ENCODE data around the gene UBC. TPM values are rescaled to one million over a fixed set of nuclear protein-coding genes. Genes with fewer than 3 reads are reported as not detected.

UBC gene
- total and polyA plus RNA-seq, 2 of the 4 experiments (the other 2 are of a cell fraction): 2,042 to 4,320 TPM

- TF ChIP-seq SMC3 (IDR thresholded peaks at IDR 0.05; ENCODE audit: low read depth, low read length): no peak
- TF ChIP-seq RCOR1 (IDR thresholded peaks at IDR 0.05; ENCODE audit: insufficient replicate concordance, low read length): no peak
- 0 out of 2 replicates have a peak, but pooled peaks have one; percentile 10 for TF ChIP-seq NFE2L2 (IDR thresholded peaks at IDR 0.05; ENCODE audit: low read depth, low read length)
These were observed 25.1 kb upstream of the UBC start (continued) for GRCh38 chr12:124939421-124940142.

GRCh38 chr12:124939079-124939420, 24.6 kb upstream of the UBC start:
- H3K79me1 ChIP-seq (ENCODE audit: low read depth in 1 of 2, low read length in 2 of 2): peaks cover 0 to 8% of the 10 kb centered on the region in 2 experiments; a peak in 1 of 4 replicates
- in situ Hi-C loops (cut with MboI; ENCODE audit: low sequenced_read_pairs): no loop called here
- peak overlapping the region; percentile 39 for H3K4me3 ChIP-seq (ENCODE audit: insufficient read depth, low read depth, low read length)
- no TSS peak for BruUV-seq (replicated peaks)
- H3K9me3 ChIP-seq (ENCODE audit: control insufficient read depth, insufficient read depth, low read length): no peaks in the 10 kb centered on the region
- H2BK15ac ChIP-seq (ENCODE audit: low read depth, low read length): peak overlapping the region; percentile 7; the same call in 2 of the 3 replicates
- peak overlapping the region; percentile 48 to 93; a peak in 3 of 4 replicates for H4K8ac ChIP-seq (ENCODE audit: low read depth in 2 of 2, low read length in 2 of 2)
- intact Hi-C loops (cut with micrococcal nuclease): loop anchor here (2.0 kb wide), 1 partner anchor 24 kb away; the partner anchor contains the start of gene UBC
- no peaks in the 10 kb centered on the region for H3K27me3 ChIP-seq (ENCODE audit: control insufficient read depth, insufficient read depth, low read length)
- peak overlapping the region; percentile 95 for H2BK120ac ChIP-seq (ENCODE audit: low read depth, low read length)
- peak overlapping the region; percentile 82 for H3K18ac ChIP-seq (ENCODE audit: low read depth, low read length)
- peak overlapping the region; percentile 28 for H3K23ac ChIP-seq (ENCODE audit: low read depth, low read length)
- H3K9ac ChIP-seq (ENCODE audit: low read depth, low read length): peak overlapping the region; percentile 82
- peaks cover 6% of the 10 kb centered on the region; the same call in 1 of the 2 replicates for H3K9me1 ChIP-seq (ENCODE audit: insufficient read depth, low read length)
- peaks cover 2% of the 10 kb centered on the region; the same call in 1 of the 2 replicates for H3K4me1 ChIP-seq (ENCODE audit: control insufficient read depth, insufficient read depth, low read length)
- H4K5ac ChIP-seq (ENCODE audit: low read depth, low read length): peak overlapping the region; percentile 83
- ATAC-seq (ENCODE audit: low read depth) (peak; percentile 33), DNase-seq (peak; percentile 88)
- H4K91ac ChIP-seq (ENCODE audit: insufficient read depth, low read depth, low read length): peak overlapping the region; percentile 92
- H3K4me2 ChIP-seq (ENCODE audit: low read depth, low read length): peak overlapping the region; percentile 77
- peak overlapping the region; percentile 95 for H3K56ac ChIP-seq (ENCODE audit: extremely low read depth, insufficient read depth, low read length)
- H3K27ac ChIP-seq (ENCODE audit: insufficient read depth, low read length): peak overlapping the region; percentile 95
- peak overlapping the region; percentile 23 for H2AK5ac ChIP-seq (ENCODE audit: low read depth, low read length)
- ChIA-PET CTCF (interaction anchor here (3.7 to 4.3 kb wide), 2 partner anchors 22 to 32 kb away, joined by 25 to 32 read pairs; no protein-coding TSS in a partner anchor), POLR2A (ENCODE audit: unreplicated experiment) (interaction anchor here (1.0 kb wide), 1 partner anchor 12 kb away, joined by 3 read pairs; no protein-coding TSS in a partner anchor)
- peak overlapping the region; percentile 97 for H3K14ac ChIP-seq (replicated peaks; ENCODE audit: low read depth, low read length)
- H2BK5ac ChIP-seq (ENCODE audit: low read depth, low read length, poor library complexity, severe bottlenecking): peak overlapping the region; percentile 99
- dilution Hi-C loops (cut with HindIII; ENCODE audit: low sequenced_read_pairs, unreplicated experiment): no loop called here
- peaks cover 7% of the 10 kb centered on the region for H4K20me1 ChIP-seq (ENCODE audit: insufficient read depth, low read length)
- peak overlapping the region; percentile 88 for H2AFZ ChIP-seq (replicated peaks; ENCODE audit: low read length, poor library complexity)
- H2AK9ac ChIP-seq (replicated peaks; ENCODE audit: low read depth, low read length, poor library complexity): peak overlapping the region; percentile 100
- peak overlapping the region; percentile 86 for H2BK20ac ChIP-seq (ENCODE audit: low read depth, low read length)
- no peaks in the 10 kb centered on the region for H3K36me3 ChIP-seq (ENCODE audit: control insufficient read depth, insufficient read depth, low read length)
- no CpG with 5 or more reads among the region's 14 CpGs for WGBS, 2 experiments (ENCODE audit: extremely low coverage in 2 of 2, insufficient read length in 1 of 2)
- H3K4ac ChIP-seq (ENCODE audit: low read depth, low read length): peak overlapping the region; percentile 97
- TF ChIP-seq NFE2L2 (IDR thresholded peaks at IDR 0.05; ENCODE audit: low read depth, low read length): no peak
- TF ChIP-seq ELK1 (IDR thresholded peaks at IDR 0.05; ENCODE audit: borderline replicate concordance, low read depth, low read length): no peak
- TF ChIP-seq CEBPB (IDR thresholded peaks at IDR 0.05; ENCODE audit: low read depth, low read length): no peak
- peak; percentile 23; the same call in 1 of the 2 replicates for TF ChIP-seq SMC3 (IDR thresholded peaks at IDR 0.05; ENCODE audit: low read depth, low read length)
- TF ChIP-seq MAZ (IDR thresholded peaks at IDR 0.05; ENCODE audit: borderline replicate concordance, low read depth, low read length): peak; percentile 11; the same call in 1 of the 2 replicates
- TF ChIP-seq CHD1 (IDR thresholded peaks at IDR 0.05; ENCODE audit: low read depth, low read length): no peak
- TF ChIP-seq FOS (IDR thresholded peaks at IDR 0.05; ENCODE audit: low read depth, low read length): no peak
- TF ChIP-seq MXI1 (IDR thresholded peaks at IDR 0.05; ENCODE audit: borderline replicate concordance, low read depth, low read length): no peak
- no peak for TF ChIP-seq RCOR1 (IDR thresholded peaks at IDR 0.05; ENCODE audit: insufficient replicate concordance, low read length)
- TF ChIP-seq RFX5 (IDR thresholded peaks at IDR 0.05; ENCODE audit: low read depth, low read length): no peak
- TF ChIP-seq MAFK (IDR thresholded peaks at IDR 0.05; ENCODE audit: low read depth, low read length): no peak
- no peak for TF ChIP-seq BHLHE40 (IDR thresholded peaks at IDR 0.05; ENCODE audit: low read depth, low read length)
- TF ChIP-seq POLR2A (IDR thresholded peaks at IDR 0.05; ENCODE audit: low read depth, low read length): peak; percentile 12; the same call in 1 of the 2 replicates
- no peak for TF ChIP-seq USF2 (IDR thresholded peaks at IDR 0.05; ENCODE audit: low read depth, low read length)
